Endothelial cell of umbilical vein (primary cell): ENCODE measurements around the gene TNRC6C. TPM values are rescaled to one million over a fixed set of nuclear protein-coding genes. Genes with fewer than 3 reads are reported as not detected.

Experiments
- BruUV-seq: library from RNA; stranded (reverse); fragments of 400-500 nt; replicated peaks from 2 replicates; lab custom pipeline; 2021; lab: Mats Ljungman, UMichigan
- CTCF ChIA-PET: fragments of 300-600, 350-600 bp; sonication (Branson Sonifier 250); formaldehyde crosslinking; loops from one replicate; lab custom pipeline; 2021; ENCODE audit warnings: antibody characterized with exemption, inconsistent platforms; lab: Charles Lee
- POLR2A ChIA-PET: fragments of 300-600, 350-600 bp; sonication (Branson Sonifier 250); formaldehyde crosslinking; loops from one replicate; lab custom pipeline; 2021; ENCODE audit warnings: antibody characterized with exemption, inconsistent platforms; lab: Charles Lee
- DNase-seq: peaks from one replicate; pipeline ENCODE4 v3.0.0-alpha.2; 2011; ENCODE audit warnings: low read depth, low spot score
- FAIRE-seq: peaks from 2 replicates; lab custom pipeline; 2011; peaks lifted over from hg19 to GRCh38; lab: Jason Lieb, UNC
- H2AFZ ChIP-seq: 2 replicates; pipeline ENCODE4 v1.6.0; 2012; ENCODE audit warnings: low read depth, low read length, control low read depth, inconsistent platforms
- H3K27ac ChIP-seq: 2 replicates; pipeline ENCODE4 v1.5.1; 2011; ENCODE audit warnings: low read depth, mild to moderate bottlenecking, control low read depth, low read length, moderate library complexity; ENCODE audit not compliant: insufficient read depth
- H3K27me3 ChIP-seq, 2 experiments: 2 replicates each; pipeline versions ENCODE4 v1.6.0 to v1.6.1; 2011; ENCODE audit warnings: low read length in 2 of 2, mixed read lengths in 1 of 2; ENCODE audit not compliant: control insufficient read depth in 2 of 2, insufficient read depth in 2 of 2
- H3K36me3 ChIP-seq, 2 experiments: 2 replicates in 1 of 2; 3 replicates in 1 of 2; pipeline ENCODE4 v1.5.1; 2011; ENCODE audit warnings: low read length in 2 of 2, mild to moderate bottlenecking in 1 of 2, moderate library complexity in 1 of 2; ENCODE audit not compliant: control insufficient read depth in 2 of 2, insufficient read depth in 2 of 2; ENCODE audit errors: extremely low read depth in 1 of 2
- H3K4me1 ChIP-seq: 3 replicates; pipeline ENCODE4 v1.5.1; 2011; ENCODE audit warnings: mild to moderate bottlenecking, low read length; ENCODE audit not compliant: control insufficient read depth, insufficient read depth; ENCODE audit errors: extremely low read depth
- H3K4me2 ChIP-seq: 2 replicates; pipeline ENCODE4 v1.6.1; 2011; ENCODE audit warnings: low read length, control low read depth, mixed read lengths; ENCODE audit not compliant: insufficient read depth
- H3K4me3 ChIP-seq, 3 experiments: fragments of 200-600 bp in 1 of 3; sonication (generic), shearing (Covaris generic) in 1 of 3; replicated peaks in 1 of 3; 2 replicates each; pipeline ENCODE4 v1.5.1; 2011 to 2016; ENCODE audit warnings: control low read depth in 3 of 3, low read length in 3 of 3, mild to moderate bottlenecking in 2 of 3, inconsistent platforms in 1 of 3, low read depth in 1 of 3, moderate library complexity in 1 of 3; ENCODE audit not compliant: insufficient read depth in 1 of 3
- H3K79me2 ChIP-seq: 2 replicates; pipeline ENCODE4 v1.6.0; 2012; ENCODE audit warnings: low read length, inconsistent platforms; ENCODE audit not compliant: control insufficient read depth, insufficient read depth
- H3K9ac ChIP-seq: replicated peaks from 2 replicates; pipeline ENCODE3; 2011; ENCODE audit warnings: low read length, control low read depth; ENCODE audit not compliant: insufficient read depth; ENCODE audit errors: extremely low read depth
- H3K9me1 ChIP-seq: replicated peaks from 3 replicates; pipeline ENCODE4 v1.6.0; 2011; ENCODE audit warnings: mild to moderate bottlenecking, low read length; ENCODE audit not compliant: control insufficient read depth, insufficient read depth; ENCODE audit errors: extremely low read depth
- H3K9me3 ChIP-seq: replicated peaks from 2 replicates; pipeline ENCODE4 v1.5.1; 2012; ENCODE audit warnings: low read length, inconsistent platforms; ENCODE audit not compliant: control insufficient read depth, insufficient read depth
- H4K20me1 ChIP-seq: replicated peaks from 2 replicates; pipeline ENCODE3; 2011; ENCODE audit warnings: mild to moderate bottlenecking, low read length; ENCODE audit not compliant: control insufficient read depth, insufficient read depth; ENCODE audit errors: extremely low read depth
- CTCF ChIP-seq, 2 donors: IDR thresholded peaks; 1 replicate in 1 of 2; 2 replicates in 1 of 2; pipeline ENCODE4 v1.5.1; 2011; ENCODE audit warnings: low read length in 2 of 2, mild to moderate bottlenecking in 2 of 2, moderate library complexity in 2 of 2, control low read depth in 1 of 2, inconsistent platforms in 1 of 2, low read depth in 1 of 2; ENCODE audit not compliant: insufficient read depth in 1 of 2; ENCODE audit errors: extremely low read depth in 1 of 2
- EZH2 ChIP-seq: IDR thresholded peaks from 2 replicates; pipeline ENCODE4 v1.6.1; 2012; ENCODE audit warnings: borderline replicate concordance, low read depth, mild to moderate bottlenecking, moderate library complexity, low read length, inconsistent platforms; ENCODE audit not compliant: severe bottlenecking
- FOS ChIP-seq: IDR thresholded peaks from 2 replicates; pipeline ENCODE4 v1.6.1; 2011; ENCODE audit warnings: mild to moderate bottlenecking, low read length, moderate library complexity, borderline replicate concordance; ENCODE audit not compliant: insufficient read depth
- GATA2 ChIP-seq: IDR thresholded peaks from 2 replicates; pipeline ENCODE4 v1.7.0; 2011; ENCODE audit warnings: low read depth, mild to moderate bottlenecking, moderate library complexity, mixed read lengths, low read length; ENCODE audit not compliant: insufficient read length, insufficient read depth
- JUN ChIP-seq: IDR thresholded peaks from 2 replicates; pipeline ENCODE4 v1.6.1; 2011; ENCODE audit warnings: borderline replicate concordance, low read depth; ENCODE audit not compliant: insufficient read length, insufficient read depth
- MAX ChIP-seq: IDR thresholded peaks from 2 replicates; pipeline ENCODE4 v1.6.1; 2011; ENCODE audit not compliant: insufficient read depth, insufficient read length
- MYC ChIP-seq: IDR thresholded peaks from one replicate; pipeline ENCODE4 v1.6.1; 2011; ENCODE audit warnings: mild to moderate bottlenecking, low read depth, low read length
- POLR2A ChIP-seq: IDR thresholded peaks from 2 replicates; pipeline ENCODE4 v1.6.1; 2012; ENCODE audit warnings: low read depth, mild to moderate bottlenecking, control low read depth, low read length
- POLR2AphosphoS5 ChIP-seq: IDR thresholded peaks from 2 replicates; pipeline ENCODE4 v1.6.1; 2012; ENCODE audit warnings: low read depth, mild to moderate bottlenecking, control low read depth, low read length, moderate library complexity; ENCODE audit not compliant: insufficient read depth
- dilution Hi-C: fragments of 300-500 bp; cut with MboI; formaldehyde crosslinking; loops from one replicate; pipeline ENCODE4 v1.15.0; 2019; ENCODE audit warnings: low sequenced_read_pairs; ENCODE audit not compliant: extremely low pct_ligation_motif_present
- intact Hi-C: fragments of 100-400 bp; cut with micrococcal nuclease; formaldehyde crosslinking; loops from one replicate; pipeline ENCODE4 v1.10.0; 2022
- polyA plus RNA-seq, 4 experiments: library from polyadenylated mRNA; depleted of rRNA in 3 of 4; stranded (reverse) in 3 of 4; unstranded in 1 of 4; fragments of >200 nt; gene quantifications; 2 replicates each; pipeline versions ENCODE4 v1.2.1 to v1.2.3, GENCODE V29; 2011 to 2012; ENCODE audit warnings: missing spikeins in 1 of 4
- total RNA-seq: library from RNA; stranded (reverse); gene quantifications from 2 replicates; pipeline ENCODE4 v1.2.3, GENCODE V29; 2021

The TNRC6C gene
- total and polyA plus RNA-seq, 2 donors (not counting 3 experiments of a cell fraction or from before 2014, with no cell fraction given): 2.1 to 17.5 TPM

GRCh38 chr17:78146881-78147280, 188.4 kb downstream of the TNRC6C start:
- ChIA-PET POLR2A (no interaction called here), CTCF (no interaction called here)
- FAIRE-seq (no peak), DNase-seq (no peak)
- no peak overlapping the region for H3K27ac ChIP-seq
- dilution Hi-C loops (no loop called here), intact Hi-C loops (no loop called here)
- no peaks in the 10 kb centered on the region for H3K27me3 ChIP-seq
- no peaks in the 10 kb centered on the region for H3K36me3 ChIP-seq
- no peak overlapping the region for H3K9ac ChIP-seq
- no TSS peak for BruUV-seq
- H3K9me1 ChIP-seq: no peaks in the 10 kb centered on the region
- H3K9me3 ChIP-seq: no peaks in the 10 kb centered on the region
- H3K79me2 ChIP-seq: no peaks in the 10 kb centered on the region
- no peaks in the 10 kb centered on the region for H4K20me1 ChIP-seq
- TF ChIP-seq JUN (no peak), FOS (no peak), POLR2A (no peak), MAX (no peak), GATA2 (no peak)
- H3K4me3 ChIP-seq: no peak overlapping the region
- H3K4me1 ChIP-seq: peaks cover 15% of the 10 kb centered on the region
- H2AFZ ChIP-seq: no peak overlapping the region
- no peak overlapping the region for H3K4me2 ChIP-seq

- Histone ChIP-seq H3K4me1 (peaks cover 14% of the 10 kb centered on the region), H3K79me2 (no peaks in the 10 kb centered on the region), H3K27ac (no peak overlapping the region), H3K36me3 (no peaks in the 10 kb centered on the region), H3K9ac (no peak overlapping the region), H2AFZ (no peak overlapping the region), H3K9me1 (no peaks in the 10 kb centered on the region), H3K9me3 (no peaks in the 10 kb centered on the region), H4K20me1 (no peaks in the 10 kb centered on the region), H3K4me3 (no peak overlapping the region), H3K4me2 (no peak overlapping the region), H3K27me3 (no peaks in the 10 kb centered on the region)
- POLR2A ChIA-PET: no interaction called here
- CTCF ChIA-PET: no interaction called here
- intact Hi-C loops: no loop called here
- FAIRE-seq: no peak
- no peak for DNase-seq
- no peak for TF ChIP-seq FOS
- no peak for TF ChIP-seq MAX
- TF ChIP-seq POLR2A: no peak
- no peak for TF ChIP-seq MYC
- no peak for TF ChIP-seq POLR2AphosphoS5
- TF ChIP-seq CTCF (IDR thresholded peaks at IDR 0.05; ENCODE audit: extremely low read depth in 1 of 2, insufficient read depth in 1 of 2, low read depth in 1 of 2, low read length in 2 of 2): no peak
- TF ChIP-seq JUN: no peak
- TF ChIP-seq GATA2: no peak
- no peak for TF ChIP-seq EZH2
- BruUV-seq: no TSS peak
- dilution Hi-C loops: no loop called here
Measured at GRCh38 chr17:78147315-78147998, 189.0 kb downstream of the TNRC6C start.
